ENCODE measurements around the gene SLC26A1. TPM values are rescaled to one million over a fixed set of nuclear protein-coding genes. Genes with fewer than 3 reads are reported as not detected.

The SLC26A1 gene
- total and polyA plus RNA-seq, 2 donors (not counting 3 experiments of a cell fraction or from before 2014, with no cell fraction given), result 0.10 TPM; not detected in 1

GRCh38 chr4:1036976-1037810, 44.0 kb upstream of the SLC26A1 start:
- intact Hi-C loops (cut with micrococcal nuclease), result no loop called here
- CTCF ChIA-PET, result interaction anchor here (1.0 to 1.6 kb wide), 2 partner anchors 10 to 13 kb away, joined by 3 to 4 read pairs; no protein-coding TSS in a partner anchor
- no peak for DNase-seq (ENCODE audit: low read depth, low spot score)
- no TSS peak for BruUV-seq (replicated peaks)
- Histone ChIP-seq H3K4me3 (replicated peaks in 1 of 3; ENCODE audit: insufficient read depth in 1 of 3, low read depth in 1 of 3, low read length in 3 of 3) (no peak overlapping the region), H4K20me1 (replicated peaks; ENCODE audit: control insufficient read depth, extremely low read depth, insufficient read depth, low read length) (no peaks in the 10 kb centered on the region), H3K27me3 (ENCODE audit: control insufficient read depth in 2 of 2, insufficient read depth in 2 of 2, low read length in 2 of 2) (no peaks in the 10 kb centered on the region), H3K9ac (replicated peaks; ENCODE audit: extremely low read depth, insufficient read depth, low read length) (no peak overlapping the region), H2AFZ (ENCODE audit: low read depth, low read length) (no peak overlapping the region), H3K79me2 (ENCODE audit: control insufficient read depth, insufficient read depth, low read length) (no peaks in the 10 kb centered on the region), H3K27ac (ENCODE audit: insufficient read depth, low read depth, low read length) (no peak overlapping the region), H3K9me1 (replicated peaks; ENCODE audit: control insufficient read depth, extremely low read depth, insufficient read depth, low read length) (no peaks in the 10 kb centered on the region), H3K9me3 (replicated peaks; ENCODE audit: control insufficient read depth, insufficient read depth, low read length) (no peaks in the 10 kb centered on the region), H3K36me3 (ENCODE audit: control insufficient read depth in 2 of 2, extremely low read depth in 1 of 2, insufficient read depth in 2 of 2, low read length in 2 of 2) (no peaks in the 10 kb centered on the region), H3K4me2 (ENCODE audit: insufficient read depth, low read length) (no peak overlapping the region), H3K4me1 (ENCODE audit: control insufficient read depth, extremely low read depth, insufficient read depth, low read length) (peaks cover 3% of the 10 kb centered on the region)
- dilution Hi-C loops (cut with MboI; ENCODE audit: extremely low pct_ligation_motif_present, low sequenced_read_pairs), result no loop called here
- TF ChIP-seq EZH2 (IDR thresholded peaks at IDR 0.05; ENCODE audit: borderline replicate concordance, low read depth, low read length, severe bottlenecking) (no peak), CTCF (IDR thresholded peaks at IDR 0.05; ENCODE audit: extremely low read depth in 1 of 2, insufficient read depth in 1 of 2, low read depth in 1 of 2, low read length in 2 of 2) (no peak), JUN (IDR thresholded peaks at IDR 0.05; ENCODE audit: borderline replicate concordance, insufficient read depth, insufficient read length, low read depth) (no peak), POLR2A (IDR thresholded peaks at IDR 0.05; ENCODE audit: low read depth, low read length) (no peak), POLR2AphosphoS5 (IDR thresholded peaks at IDR 0.05; ENCODE audit: insufficient read depth, low read depth, low read length) (no peak), MAX (IDR thresholded peaks at IDR 0.05; ENCODE audit: insufficient read depth, insufficient read length) (no peak), GATA2 (IDR thresholded peaks at IDR 0.05; ENCODE audit: insufficient read depth, insufficient read length, low read depth, low read length) (no peak), FOS (IDR thresholded peaks at IDR 0.05; ENCODE audit: borderline replicate concordance, insufficient read depth, low read length) (no peak), MYC (IDR thresholded peaks at IDR 0.05; ENCODE audit: low read depth, low read length) (no peak)
- POLR2A ChIA-PET, result no interaction called here
- no peak for FAIRE-seq

Data from endothelial cell of umbilical vein (primary cell).